HG03064 (cell line): ENCODE data around the gene SPEN.
"Not testable (repeated sequence)": the region's sequence is repeated elsewhere in the genome, so short reads cannot be mapped to it uniquely, and the experiment has no call there.

ENCODE experiments used
- ATAC-seq: cut with Tn5 transposase; IDR thresholded peaks from one replicate; pipeline ENCODE4 v1.9.1; 2021; ENCODE audit warnings: low read depth; ENCODE audit not compliant: unreplicated experiment

SPEN gene

GRCh38 chr1:15847100-15847892 is at the start of gene SPEN:
SPEN (plus strand) TSS chr1:15847707; CDS start chr1:15848068, 361 bp downstream.
- peak; percentile 47 for ATAC-seq

GRCh38 chr1:15799004-15799867 is 48.3 kb upstream of the SPEN start:
- no peak for ATAC-seq

GRCh38 chr1:15799928-15800835 is 47.3 kb upstream of the SPEN start:
- no peak for ATAC-seq

GRCh38 chr1:15802234-15802965 is 45.1 kb upstream of the SPEN start:
- no peak for ATAC-seq

GRCh38 chr1:15803380-15803779 is 44.1 kb upstream of the SPEN start:
- ATAC-seq, result no peak

- no peak for ATAC-seq
Observed at GRCh38 chr1:15804060-15804459, 43.4 kb upstream of the SPEN start.

- no peak for ATAC-seq
Observed at GRCh38 chr1:15807121-15807520, 40.4 kb upstream of the SPEN start.

GRCh38 chr1:15807549-15807948 is 40.0 kb upstream of the SPEN start, which contains the start of gene UQCRHL:
UQCRHL (minus strand) TSS chr1:15807649; CDS start chr1:15807649, 0 bp downstream.
- ATAC-seq, result not testable (repeated sequence)

- ATAC-seq, result no peak
Observed at GRCh38 chr1:15808955-15809354, 38.6 kb upstream of the SPEN start.

GRCh38 chr1:15810073-15810472 is 37.4 kb upstream of the SPEN start:
- ATAC-seq, result no peak

- ATAC-seq, result no peak
Observed at GRCh38 chr1:15816674-15817073, 30.8 kb upstream of the SPEN start.

- no peak for ATAC-seq
Observed at GRCh38 chr1:15820478-15820877, 27.0 kb upstream of the SPEN start.

GRCh38 chr1:15825800-15826199 is 21.7 kb upstream of the SPEN start:
- ATAC-seq, result no peak

GRCh38 chr1:15826810-15827507 is 20.5 kb upstream of the SPEN start:
- ATAC-seq, result no peak

GRCh38 chr1:15827567-15827966 is 19.9 kb upstream of the SPEN start:
- ATAC-seq, result not testable (repeated sequence)

- ATAC-seq, result not testable (repeated sequence)
Observed at GRCh38 chr1:15828931-15829330, 18.6 kb upstream of the SPEN start.

GRCh38 chr1:15830258-15830657 is 17.2 kb upstream of the SPEN start:
- ATAC-seq, result no peak

GRCh38 chr1:15833069-15833679 is 14.3 kb upstream of the SPEN start:
- no peak for ATAC-seq
